COLO668 (cell line): ENCODE measurements around the gene ERN1.

Experiments used
- DNase-seq: peaks from one replicate; lab custom pipeline; 2025; ENCODE audit not compliant: unreplicated experiment; lab: John Stamatoyannopoulos, UW

ERN1 gene

GRCh38 chr17:63991611-63992010 is 138.3 kb downstream of the ERN1 start:
- no peak for DNase-seq

GRCh38 chr17:63989622-63990345 is 140.2 kb downstream of the ERN1 start:
- no peak for DNase-seq
